Measurements from ENCODE around the gene PNMA8C.
"Not testable (repeated sequence)": the region's sequence is repeated elsewhere in the genome, so short reads cannot be mapped to it uniquely, and the experiment has no call there.

Gene PNMA8C

DNA sequence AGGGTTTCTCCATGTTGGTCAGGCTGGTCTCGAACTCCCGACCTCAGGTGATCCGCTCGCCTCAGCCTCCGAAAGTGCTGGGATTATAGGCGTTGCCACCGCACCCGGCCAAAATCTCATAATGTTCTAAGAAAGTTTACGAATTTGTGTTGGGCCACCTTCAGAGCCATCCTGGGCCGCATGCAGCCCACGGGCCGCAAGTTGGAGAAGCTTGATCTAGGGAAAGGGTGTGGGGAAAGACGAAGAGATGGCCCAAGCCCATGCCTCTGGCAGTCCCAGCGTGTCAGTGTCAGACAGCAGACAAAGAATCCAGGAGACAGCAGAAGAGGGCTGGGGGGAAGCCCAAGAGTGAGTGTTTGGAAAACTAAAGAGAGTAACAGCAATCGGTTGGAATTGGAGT, 17.3 kb upstream of the PNMA8C start:
- no peak for DNase-seq

DNA sequence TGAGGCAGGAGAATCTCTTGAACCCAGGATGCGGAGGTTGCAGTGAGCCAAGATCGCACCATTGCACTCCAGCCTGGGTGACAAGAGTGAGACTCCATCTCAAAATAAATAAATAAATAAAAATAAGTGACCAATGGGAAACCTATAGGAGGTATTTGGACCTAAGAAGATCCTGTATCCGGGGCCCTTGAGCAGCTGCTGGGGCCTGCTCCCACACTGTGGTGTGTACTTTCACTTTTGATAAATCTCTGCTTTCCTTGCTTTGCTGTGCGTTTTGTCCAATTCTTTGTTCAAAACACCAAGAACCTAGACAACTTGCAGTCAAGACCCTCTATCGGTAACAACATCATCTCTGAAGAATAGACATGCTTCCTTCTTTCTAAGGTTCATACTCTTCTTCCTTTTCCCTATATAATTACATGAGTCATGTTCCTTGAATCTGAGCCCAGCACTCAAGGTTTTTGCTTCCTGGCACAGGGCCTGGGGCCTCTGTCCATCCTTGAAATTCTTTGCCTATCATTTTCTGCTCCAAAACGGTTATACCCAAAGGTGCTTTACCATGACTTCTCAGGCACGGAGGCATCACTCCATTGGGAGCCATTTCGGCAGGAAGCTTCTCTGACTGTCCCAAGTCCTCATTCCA, 14.2 kb upstream of the PNMA8C start:
- DNase-seq = no peak

DNA sequence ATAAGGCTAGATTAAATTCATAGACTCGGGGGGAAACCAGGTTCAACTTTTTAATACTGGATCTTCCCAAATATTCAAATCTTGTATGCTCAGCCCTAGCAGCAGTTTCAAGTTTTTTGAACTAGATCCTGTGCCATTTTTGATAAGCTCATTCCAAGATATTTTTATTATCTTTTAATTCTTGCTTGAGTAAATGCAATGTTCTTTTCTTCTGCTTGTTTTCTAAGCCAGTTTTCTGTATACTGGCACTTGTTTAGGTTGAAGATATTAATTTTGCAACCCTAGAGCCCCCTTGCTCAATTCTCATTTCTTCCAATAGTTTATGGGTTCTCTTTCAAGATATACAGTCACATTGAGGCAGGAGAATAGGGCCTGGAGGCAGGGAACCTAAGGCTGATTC, 13.1 kb upstream of the PNMA8C start:
- no peak for DNase-seq

DNA sequence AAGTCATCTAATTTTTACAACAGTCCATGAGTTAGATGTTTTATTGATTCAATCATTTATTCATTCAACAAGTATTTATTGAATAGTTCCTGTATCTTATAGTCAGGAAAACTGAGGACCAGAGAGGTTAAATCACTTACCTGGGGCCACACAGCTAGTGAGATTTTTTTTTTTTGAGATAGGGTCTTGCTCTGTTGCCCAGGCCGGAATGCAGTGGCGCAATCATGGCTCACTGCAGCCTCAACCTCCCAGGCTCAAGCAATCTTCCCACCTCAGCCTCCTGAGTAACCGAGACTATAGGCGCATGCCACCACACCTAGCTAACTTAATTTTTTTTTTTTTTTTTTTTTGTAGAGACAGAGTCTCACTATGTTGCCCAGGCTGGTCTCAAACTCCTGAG, 7.0 kb upstream of the PNMA8C start:
- not testable (repeated sequence) for DNase-seq

DNA sequence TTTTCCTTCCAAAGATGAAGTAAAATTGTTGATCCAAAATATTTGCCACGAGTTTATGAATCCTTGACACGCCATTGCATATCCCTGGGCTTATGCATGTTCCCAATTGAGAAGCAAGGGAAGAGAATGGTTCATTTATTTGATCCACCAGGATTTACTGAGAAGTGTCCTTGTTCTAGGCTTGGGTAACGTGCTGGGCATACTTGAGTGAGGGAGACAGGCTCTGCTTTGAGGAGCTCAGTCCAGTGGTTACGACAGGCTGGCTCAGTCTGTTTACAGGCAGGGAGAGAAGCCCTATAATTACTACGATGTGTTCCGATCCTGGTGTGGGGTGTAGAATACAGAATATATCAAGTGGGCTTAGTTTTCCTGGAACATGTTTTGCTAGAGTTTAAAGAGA, 6.3 kb upstream of the PNMA8C start:
- no peak for DNase-seq

DNA sequence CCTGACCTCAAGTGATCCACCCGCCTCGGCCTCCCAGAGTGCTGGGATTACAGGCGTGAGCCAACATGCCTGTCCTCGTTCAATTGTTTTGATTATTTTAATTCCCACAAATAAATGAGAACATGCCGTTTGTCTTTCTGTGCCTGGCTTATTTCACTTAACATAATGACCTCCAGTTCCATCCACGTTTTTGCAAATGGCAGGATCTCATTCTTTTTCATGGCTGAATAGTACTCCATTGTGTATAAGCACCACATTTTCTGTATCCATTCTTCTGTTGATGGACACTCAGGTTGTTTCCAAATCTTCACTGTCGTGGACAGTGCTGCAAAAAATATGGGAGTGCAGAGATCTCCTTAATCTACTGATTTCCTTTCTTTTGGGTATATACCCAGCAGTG, 4.7 kb upstream of the PNMA8C start:
- DNase-seq = not testable (repeated sequence)

DNA sequence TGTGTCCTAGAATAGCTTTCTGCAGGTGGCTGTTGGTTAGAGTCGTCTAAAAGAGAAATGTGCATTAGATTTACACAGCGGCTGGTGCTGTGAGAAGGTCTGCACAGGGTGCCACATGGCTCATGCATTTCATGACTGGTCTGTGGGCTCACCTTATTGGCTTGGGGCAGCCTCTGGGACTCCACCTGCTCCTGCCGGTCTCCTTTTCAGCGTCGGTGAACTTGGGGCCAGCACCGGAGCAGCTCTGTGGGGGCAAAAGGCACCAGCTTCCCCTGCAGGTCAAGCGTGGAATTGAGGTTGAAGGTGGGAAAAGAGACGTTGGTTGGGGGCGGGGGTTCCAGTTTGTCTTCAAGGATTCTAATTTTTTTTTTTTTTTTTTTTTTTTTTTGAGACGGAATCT, 3.1 kb upstream of the PNMA8C start:
- DNase-seq = no peak

DNA sequence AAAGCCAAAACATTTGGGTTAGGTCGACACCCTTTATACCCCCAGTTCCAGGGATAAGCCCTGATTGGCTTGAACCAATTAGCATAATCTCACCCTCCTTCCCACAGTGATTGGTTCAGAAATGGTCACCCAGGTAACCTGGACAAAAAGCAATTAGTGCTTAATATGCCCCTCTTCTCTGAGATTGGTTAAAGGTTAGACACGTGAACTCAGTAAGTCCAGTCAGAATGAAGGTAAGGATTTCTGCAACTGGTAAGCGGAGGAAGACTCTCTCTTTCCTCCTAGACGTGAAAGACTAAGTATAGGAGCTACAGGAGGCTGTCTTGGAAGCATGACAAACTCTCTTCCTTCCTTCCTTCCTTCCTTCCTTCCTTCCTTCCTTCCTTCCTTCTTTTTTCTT, 1.3 kb upstream of the PNMA8C start:
- DNase-seq = no peak

DNA sequence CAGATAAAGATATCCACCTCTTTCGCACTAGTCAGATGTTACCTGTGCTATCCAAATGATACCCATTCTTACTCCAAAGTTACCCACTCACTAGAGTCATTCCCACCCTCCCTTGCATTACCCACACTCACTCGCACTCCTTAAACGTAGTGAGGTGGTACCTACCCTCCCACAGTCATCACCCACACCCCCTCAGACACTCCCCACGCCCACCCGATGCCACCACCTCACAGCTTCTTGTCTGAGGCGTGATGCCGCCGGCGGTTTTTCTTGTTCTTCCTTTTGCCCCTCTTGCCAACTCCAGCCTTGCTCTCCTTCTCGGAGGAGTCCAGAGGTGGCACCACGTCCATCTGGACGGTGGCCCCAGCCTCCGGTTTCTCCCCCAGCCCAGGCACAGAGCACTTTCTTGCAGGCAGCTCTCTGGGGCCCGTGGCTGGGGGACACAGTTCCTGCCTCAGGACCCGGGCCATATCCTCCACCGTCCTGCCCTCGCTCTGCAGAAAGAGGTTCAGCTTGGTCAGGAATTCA, 1.2 kb downstream of the PNMA8C start:
- no peak for DNase-seq

DNA sequence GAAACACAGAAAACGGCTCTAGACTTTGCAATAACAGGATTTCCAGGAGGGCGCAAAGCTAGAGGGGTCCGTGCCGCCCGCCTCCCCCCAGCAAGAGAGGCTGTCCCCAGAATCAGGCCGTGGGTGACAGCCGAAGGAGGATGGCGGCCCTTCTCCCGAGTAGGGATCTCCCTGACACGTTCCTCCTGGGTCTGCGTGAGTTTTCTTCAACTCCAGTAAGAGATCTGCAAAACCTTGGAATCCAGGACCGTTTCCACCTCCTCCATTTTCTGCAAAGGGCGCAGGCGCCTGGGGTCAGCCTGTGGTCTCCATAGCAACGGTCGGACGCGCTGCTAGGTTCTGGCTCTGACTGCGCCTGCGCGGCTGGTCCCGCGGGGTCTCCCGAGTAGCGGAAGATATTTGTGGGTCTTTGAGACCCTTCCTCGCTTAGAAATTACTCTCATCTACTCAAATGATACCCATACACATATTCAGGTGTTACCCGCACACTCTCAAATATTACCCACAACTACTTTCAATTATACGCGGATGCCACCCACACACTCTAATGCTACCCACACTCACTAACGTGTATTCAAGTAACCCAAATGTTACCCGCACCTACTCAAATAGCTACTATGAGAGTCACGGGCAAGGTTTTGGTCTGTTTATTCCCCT, 2.1 kb downstream of the PNMA8C start:
- DNase-seq = peak; percentile 81

DNA sequence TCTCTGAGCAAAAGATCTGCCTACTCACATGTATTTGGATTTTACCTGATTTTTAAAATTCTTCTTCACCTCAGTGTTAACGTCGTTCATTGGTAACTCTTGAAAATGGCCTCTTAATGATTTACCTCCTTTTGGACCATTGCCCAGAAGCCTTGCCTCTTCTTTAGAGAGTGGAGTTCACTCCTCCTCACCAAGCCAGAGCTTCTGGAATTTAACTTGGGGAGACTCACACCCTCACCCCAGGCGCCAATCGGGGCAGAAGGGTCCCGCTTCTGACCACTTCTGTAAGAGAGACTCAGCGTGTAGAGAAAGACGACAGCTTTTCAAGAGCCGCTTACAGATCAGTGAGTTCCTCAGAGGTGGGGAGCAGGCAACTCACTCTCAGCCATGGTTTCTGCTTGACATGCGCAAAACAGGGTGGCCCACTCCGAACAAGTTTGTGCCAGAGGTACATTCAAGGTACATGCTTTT, 2.7 kb downstream of the PNMA8C start:
- DNase-seq = no peak

DNA sequence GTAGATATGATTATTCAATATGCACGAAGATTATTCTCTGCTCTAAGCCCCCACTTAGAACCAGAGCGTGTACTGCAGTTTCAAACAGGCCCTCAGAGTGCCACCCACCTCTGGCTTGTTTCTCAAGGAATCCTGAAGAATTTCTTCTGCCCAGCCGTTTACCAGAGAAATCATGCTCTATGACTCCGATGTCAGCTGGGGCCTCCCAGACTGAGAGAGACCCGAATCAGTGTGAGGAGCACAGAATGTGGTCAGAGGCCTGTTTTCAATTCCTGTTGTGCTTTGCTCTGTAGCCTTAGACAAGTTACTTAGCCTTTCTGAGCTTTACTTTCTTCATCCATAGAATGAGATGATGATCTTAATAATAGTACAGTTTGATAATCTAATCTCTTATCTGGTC, 5.5 kb downstream of the PNMA8C start:
- DNase-seq = no peak

DNA sequence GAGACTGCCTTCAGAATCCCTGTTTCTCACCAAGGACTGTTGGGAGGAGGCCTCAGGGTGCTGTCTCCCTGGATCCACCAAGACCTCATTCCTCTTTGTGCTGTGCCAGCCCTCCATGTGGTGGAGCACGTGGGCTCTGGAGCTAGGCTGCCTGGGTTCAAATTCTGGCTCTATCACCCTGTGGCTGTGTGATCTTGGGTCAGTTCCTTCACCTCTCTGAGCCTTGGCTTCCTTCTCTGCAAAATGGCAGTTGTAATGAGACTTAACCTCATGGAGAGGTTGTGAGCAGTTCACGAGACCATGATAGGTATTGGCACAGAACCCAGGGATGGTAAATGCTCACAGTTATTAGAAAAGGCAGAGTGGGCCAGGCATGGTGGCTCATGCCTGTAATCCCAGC, 6.4 kb downstream of the PNMA8C start:
- no peak for DNase-seq

DNA sequence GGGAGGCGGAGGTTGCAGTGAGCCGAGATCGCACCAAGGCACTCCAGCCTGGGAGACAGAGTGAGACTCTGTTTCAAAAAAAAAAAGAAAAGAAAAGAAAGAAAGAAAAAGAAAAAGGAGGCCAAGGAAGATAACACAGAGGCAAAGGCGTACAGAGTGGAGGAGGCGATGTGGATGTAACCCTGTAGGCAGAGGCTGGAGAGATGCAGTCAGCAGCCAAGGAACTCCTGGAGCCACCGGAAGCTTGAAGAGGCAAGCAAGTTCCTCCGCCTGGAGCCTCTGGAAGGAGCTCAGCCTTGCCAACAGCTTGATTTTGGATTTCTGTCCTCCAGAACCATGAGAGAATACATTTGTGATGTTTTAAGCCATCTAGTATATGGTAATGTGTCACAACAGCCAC, 8.7 kb downstream of the PNMA8C start:
- no peak for DNase-seq

DNA sequence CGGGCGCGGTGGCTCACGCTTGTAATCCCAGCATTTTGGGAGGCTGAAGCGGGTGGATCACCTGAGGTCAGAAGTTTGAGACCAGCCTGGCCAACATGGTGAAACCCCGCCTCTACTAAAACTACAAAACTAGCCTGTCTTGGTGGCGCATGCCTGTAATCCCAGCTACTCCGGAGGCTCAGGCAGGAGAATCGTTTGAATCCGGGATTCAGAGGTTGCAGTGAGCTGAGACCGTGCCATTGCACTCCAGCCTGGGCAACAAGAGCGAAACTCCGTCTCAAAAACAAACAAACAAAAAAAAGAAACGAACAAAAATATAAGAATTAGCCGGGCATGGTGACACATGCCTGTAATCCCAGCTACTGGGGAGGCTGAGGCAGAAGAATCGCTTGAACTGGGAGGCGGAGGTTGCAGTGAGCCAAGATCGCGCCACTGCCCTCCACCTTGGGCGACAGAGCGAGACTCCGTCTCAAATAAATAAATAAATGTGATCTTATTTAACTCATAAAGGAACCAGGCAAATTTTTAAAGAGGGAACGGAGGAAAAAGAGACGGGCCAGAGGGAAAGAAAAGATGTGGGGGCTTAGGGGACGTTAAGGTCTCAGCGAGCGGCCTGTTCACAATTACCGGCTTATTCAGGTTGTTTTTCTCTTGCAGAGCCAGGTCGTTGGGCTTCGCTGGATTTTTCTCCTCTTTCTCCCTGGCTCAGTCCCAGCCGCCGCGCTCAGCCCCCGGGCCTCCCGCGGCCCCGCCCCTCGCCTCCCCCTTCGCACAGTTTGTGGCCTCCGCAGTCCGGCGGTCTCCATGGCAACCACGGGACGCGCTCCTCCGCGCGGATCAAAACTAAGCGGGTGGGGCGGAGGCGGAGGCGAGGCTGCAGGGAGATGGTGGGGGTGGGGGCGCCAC, 12.7 kb downstream of the PNMA8C start:
- not testable (repeated sequence) for DNase-seq

DNA sequence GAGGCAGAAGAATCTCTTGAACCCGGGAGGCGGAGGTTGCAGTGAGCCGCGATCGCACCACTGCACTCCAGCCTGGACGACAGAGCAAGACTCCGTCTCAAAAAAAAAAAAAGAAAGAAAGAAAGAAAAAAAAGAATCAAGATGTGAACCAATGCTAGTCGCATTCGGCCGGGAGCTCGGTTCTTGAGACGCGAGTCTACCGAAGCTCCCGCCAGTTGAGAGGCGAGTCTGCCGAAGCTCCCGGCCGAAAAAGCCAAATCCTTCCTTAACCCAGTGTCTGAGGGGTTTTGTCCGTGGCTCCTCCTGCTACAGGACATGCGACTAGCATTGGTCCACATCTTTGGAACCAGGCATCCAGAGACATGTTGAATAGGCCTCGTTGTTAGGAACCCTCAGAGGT, 13.8 kb downstream of the PNMA8C start:
- DNase-seq = not testable (repeated sequence)

DNA sequence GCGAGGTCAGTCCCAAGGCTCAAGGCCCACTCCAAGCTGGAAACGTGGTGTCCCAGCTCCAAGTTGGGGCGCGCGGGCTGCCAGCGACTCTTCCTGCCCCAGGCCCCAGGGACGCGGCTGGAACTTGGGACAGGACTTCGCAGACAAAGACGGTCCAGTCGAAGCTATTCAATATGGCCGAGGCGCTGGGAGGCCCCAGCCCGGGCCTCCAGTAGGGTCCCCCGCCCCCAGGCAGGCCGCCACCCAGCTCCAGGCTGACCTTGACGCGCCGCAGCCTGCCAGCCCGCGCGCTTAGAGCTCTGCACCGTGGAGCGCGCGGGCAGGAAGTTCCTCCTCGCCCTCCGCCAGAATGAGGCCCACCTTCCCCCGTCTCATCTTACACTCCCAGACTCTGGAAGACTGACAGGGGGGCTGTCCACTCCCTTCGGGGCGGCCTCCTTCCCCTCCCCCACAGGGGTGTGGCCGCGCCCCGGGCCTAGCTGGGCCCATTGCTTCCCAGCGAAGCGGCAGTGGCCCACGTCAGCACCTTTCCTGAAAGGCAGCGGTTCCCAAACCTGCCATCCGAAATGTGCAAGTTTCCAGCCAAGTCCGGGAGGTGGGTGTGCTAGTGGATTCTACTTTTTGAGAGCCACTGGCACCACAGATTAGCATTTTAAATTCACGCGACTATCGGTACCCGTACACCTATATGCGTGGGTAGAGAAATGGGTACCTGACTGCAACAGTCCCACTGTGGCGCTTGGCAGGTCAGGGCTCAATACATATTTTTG, 15.3 kb downstream of the PNMA8C start, which contains the start of gene CCDC8:
TSS of gene CCDC8 (minus strand) at position 303 of the 770 bp plus-strand sequence. CDS start 754 bp downstream, outside the sequence.
- no peak for DNase-seq

DNA sequence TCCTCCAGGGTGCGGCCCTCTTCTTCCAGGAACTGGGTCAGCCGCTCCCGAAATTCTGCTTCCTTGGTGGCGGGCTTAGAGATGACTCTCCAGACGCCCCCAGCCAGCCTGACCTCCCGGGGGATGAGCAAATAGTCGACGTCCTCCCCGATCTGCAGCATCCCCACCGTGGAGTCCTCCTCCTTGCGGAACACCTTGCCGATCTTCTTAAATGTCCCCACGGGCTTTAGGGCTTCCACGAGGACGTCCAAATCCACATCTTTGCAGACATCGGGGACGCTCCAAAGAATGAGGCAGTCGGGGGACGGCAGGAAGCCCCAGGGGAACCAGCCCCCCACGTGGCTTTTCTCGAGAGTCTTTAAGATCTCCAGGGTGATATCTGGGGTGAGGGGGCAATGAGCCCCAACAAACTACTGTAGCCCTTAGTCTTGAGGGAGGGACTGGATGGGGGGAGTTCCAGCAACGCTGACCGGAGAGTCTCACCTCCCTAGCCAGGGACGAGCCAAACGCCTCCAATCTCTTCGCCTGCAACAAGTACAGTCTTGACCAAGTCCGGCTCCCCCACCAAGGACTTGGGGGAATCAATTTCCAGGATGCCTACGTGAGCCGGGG, 16.0 kb downstream of the PNMA8C start:
- DNase-seq = no peak

DNA sequence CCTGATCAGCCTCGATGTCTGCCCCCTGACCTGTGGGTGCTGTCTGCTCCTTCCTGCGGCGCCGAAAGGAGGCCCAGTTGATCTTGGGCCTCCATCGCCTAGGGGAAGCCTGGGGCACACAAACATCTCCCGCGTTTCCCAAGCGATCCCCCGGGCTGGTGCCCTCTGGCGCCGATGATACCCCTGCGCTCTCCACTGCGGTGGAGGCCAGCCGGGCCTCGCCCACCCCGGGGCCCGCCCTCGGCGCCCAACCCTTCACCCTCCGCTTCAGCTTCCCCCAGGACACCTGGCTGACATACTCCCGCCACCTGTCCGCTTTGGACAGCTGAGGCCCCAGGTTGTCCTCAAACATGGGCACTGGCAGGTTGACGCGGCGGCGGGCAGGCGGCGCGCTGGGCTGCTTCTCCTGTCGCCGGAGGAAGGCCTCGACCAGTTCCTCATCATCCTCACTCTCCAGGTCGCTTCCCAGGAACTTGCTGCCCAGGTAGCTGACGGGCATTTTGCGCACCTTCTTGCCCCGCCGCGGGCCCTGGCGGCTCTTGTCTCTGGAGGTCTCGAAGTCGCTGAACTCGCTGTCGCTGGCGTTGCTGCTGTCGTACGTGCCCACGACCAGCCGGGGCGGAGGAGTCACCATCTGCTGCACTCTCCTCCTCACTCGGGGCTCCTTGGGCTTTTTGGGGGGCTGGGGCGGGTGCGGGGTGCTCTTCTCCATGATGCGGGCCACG, 16.6 kb downstream of the PNMA8C start:
- no peak for DNase-seq

DNA sequence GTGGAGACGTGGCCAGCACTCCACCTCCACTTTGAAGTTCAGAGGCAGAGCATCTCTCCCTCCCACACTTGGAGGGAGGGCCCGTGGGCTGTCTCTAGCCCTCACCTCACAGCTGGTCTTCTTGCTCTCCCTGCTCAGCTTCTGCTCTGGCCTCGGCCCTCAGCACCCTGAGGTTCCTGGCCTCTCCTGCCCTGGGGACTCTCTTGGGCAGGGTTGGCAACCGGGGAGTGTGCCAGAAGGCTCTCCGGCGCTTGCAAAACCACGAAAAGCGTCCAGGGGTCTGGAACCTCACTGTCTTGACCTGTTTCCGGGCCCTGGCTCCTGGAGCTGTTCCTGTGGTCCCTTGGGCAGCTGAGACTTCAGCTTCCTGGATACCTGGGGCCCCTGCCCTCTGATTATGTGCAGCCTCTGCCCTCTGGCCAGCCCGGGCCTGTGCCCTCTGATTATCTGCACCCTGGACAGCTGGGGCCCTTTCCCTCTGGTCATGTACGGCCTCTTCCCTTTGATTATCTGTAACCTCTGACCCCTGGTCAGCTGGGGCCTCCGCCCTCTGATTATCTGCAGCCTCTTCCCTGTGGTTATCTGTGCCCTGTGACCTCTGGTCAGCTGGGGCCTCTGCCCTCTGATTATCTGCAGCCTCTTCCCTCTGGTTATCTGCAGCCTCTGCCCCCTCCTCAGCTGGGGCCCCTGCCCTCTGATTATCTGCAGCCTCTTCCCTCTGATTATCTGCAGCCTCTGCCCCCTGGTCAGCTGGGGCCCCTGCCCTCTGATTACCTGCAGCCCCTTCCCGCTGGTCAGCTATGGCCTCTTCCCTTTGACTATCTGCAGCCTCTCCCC, 17.4 kb downstream of the PNMA8C start:
- no peak for DNase-seq

Measured in activated CD8-positive, alpha-beta memory T cell treated with anti-CD3 and anti-CD28 coated beads for 24 hours (primary cell).